Stimulated activated naive B cell treated with anti-CD40 and anti-IgM and Interleukin-4, amounts not matched to agents 10 μg/mL and 1 μg/mL and 100 μg/mL, for 72 hours (primary cell): ENCODE measurements around the gene EVA1A.
A peak's percentile ranks its signal among the peaks of the same experiment; 100 is the strongest.

ENCODE experiments used
- ATAC-seq, 2 donors: fragments of 150-1000 bp; cut with Tn5 transposase; replicated peaks; 2 replicates each; pipeline ENCODE4 v1.10.0; 2021; ENCODE audit warnings: moderate library complexity in 1 of 2
- DNase-seq: peaks from one replicate; pipeline ENCODE4 v3.0.0; 2021
- H3K27ac Mint-ChIP-seq: one replicate; pipeline ENCODE4 v1.8.0; 2022; ENCODE audit warnings: mild to moderate bottlenecking, mixed read lengths
- H3K27me3 Mint-ChIP-seq, 2 donors: one replicate each; pipeline ENCODE4 v1.8.0; 2022; ENCODE audit warnings: mixed read lengths in 2 of 2
- H3K36me3 Mint-ChIP-seq, 2 donors: one replicate each; pipeline ENCODE4 v1.8.0; 2022; ENCODE audit warnings: mixed read lengths in 2 of 2, mild to moderate bottlenecking in 1 of 2
- H3K4me1 Mint-ChIP-seq, 2 donors: one replicate each; pipeline ENCODE4 v1.8.0; 2022; ENCODE audit warnings: mixed read lengths in 2 of 2, mild to moderate bottlenecking in 1 of 2
- H3K4me3 Mint-ChIP-seq, 2 donors: one replicate each; pipeline ENCODE4 v1.8.0; 2022; ENCODE audit warnings: mild to moderate bottlenecking in 2 of 2, mixed read lengths in 2 of 2, moderate library complexity in 1 of 2
- H3K9me3 Mint-ChIP-seq, 2 donors: one replicate each; pipeline ENCODE4 v1.8.0; 2022; ENCODE audit warnings: mixed read lengths in 2 of 2, mild to moderate bottlenecking in 1 of 2

EVA1A gene

DNA sequence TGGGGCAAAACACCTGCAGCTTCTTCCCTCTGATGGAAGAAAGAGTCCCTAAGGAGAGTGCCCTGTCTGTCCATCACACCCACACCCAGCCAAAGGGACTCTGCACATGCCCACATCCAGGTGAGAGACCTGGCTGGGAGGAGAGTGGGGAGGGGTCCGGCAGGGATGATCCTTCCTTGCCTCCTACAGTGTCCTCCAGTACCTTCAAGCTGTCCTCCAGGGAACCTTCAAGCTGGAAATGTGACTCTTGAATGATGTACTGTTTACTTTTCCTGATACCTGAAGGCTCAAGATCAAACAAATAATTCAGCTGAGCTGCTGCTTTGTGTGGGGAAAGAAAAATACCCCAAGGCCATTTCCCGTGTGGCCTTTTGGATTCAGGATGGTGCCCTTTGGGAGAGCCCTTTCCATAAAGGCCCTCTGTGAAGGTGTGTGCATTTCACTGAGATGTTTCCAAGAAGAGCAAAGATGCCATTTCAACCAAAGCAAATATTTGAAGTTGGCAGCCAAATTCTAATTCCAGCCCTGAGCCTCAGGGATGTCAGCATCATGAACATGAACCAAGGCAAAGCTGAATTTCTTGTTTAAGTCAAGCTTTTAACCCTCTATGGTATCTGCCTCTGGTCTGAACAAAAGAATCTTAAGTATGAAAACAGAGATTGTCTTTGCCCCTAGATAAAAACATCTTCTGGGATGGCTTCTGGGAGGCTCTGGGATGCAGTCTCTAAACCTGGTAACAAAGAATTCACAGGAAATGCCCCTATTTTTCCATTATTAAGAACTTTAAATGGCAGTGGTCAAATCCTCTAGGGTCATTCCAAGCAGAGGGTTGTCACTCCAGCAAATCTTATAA, 11.1 kb downstream of the EVA1A start:
- H3K27ac Mint-ChIP-seq: no peak overlapping the region
- H3K9me3 Mint-ChIP-seq: peaks cover 0 to 2% of the 10 kb centered on the region in 2 donors
- ATAC-seq (no peak), DNase-seq (no peak)
- H3K27me3 Mint-ChIP-seq: peaks cover 30 to 38% of the 10 kb centered on the region in 2 donors
- H3K4me3 Mint-ChIP-seq: no peak overlapping the region
- H3K4me1 Mint-ChIP-seq: peaks cover 4 to 18% of the 10 kb centered on the region in 2 donors
- no peaks in the 10 kb centered on the region for H3K36me3 Mint-ChIP-seq

DNA sequence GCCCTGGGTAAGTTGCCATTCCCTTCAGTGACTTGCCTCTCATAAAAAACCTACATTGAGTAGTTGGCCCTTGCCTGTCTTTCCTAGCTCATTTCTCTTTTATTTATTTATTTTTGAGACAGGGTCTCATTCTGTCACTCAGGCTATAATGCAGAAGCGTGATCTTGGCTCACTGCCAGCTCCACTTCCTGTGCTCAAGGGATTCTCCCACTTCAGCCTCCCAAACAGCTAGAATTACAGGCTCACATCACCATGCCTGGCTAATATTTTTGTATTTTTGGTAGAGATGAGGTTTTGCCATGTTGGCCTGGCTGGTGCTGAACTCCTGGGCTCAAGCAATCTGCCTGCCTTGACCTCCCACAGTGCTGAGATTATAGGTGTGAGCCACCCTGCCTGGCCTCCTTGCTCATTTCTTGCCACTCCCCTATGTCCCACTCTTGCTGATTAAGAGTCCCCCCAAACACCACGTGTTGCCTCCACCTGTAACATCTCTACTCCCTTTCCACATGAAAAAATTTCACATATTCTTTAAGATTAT, 12.6 kb downstream of the EVA1A start:
- peak in 1 of 2 donors; percentile 34 for ATAC-seq
- no peak overlapping the region for H3K27ac Mint-ChIP-seq
- H3K9me3 Mint-ChIP-seq: peaks cover 0 to 2% of the 10 kb centered on the region in 2 donors
- peaks cover 24 to 35% of the 10 kb centered on the region in 2 donors for H3K27me3 Mint-ChIP-seq
- H3K4me1 Mint-ChIP-seq: peaks cover 4 to 18% of the 10 kb centered on the region in 2 donors
- no peak for DNase-seq
- no peak overlapping the region for H3K4me3 Mint-ChIP-seq
- no peaks in the 10 kb centered on the region for H3K36me3 Mint-ChIP-seq

DNA sequence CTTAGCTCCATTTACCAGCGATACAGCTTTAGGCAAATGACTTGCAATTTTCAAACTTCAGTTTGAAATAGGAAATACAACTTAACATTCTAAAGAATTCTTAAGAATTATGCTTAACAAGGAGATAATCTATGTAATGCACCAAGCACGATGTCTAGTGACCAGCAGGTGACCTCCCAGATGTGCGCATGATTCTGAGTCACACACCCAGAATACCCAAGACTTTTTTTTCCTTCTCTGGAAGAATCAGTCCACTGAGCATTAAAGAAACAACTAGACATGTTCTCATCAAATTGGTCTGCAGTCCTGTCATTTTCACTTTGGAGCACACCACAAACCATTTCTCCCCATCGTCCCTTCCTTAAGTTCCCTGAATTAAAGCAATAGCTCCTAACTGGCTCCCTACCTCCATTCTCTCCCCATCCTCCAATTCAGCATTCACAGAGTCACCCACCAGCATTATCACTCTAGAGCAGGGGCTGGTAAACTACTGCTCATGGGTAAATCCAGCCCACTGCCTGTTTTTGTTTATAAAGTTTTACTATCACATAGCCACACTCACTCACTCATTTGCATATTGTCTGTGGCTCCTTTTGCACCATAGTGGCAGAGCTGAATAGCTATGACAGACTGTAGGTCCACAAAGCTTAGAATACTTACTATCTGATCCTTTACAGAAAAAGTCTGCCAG, 13.2 kb downstream of the EVA1A start:
- H3K4me1 Mint-ChIP-seq: peaks cover 4 to 18% of the 10 kb centered on the region in 2 donors
- H3K27me3 Mint-ChIP-seq: peaks cover 20 to 32% of the 10 kb centered on the region in 2 donors
- H3K36me3 Mint-ChIP-seq: no peaks in the 10 kb centered on the region
- DNase-seq: no peak
- peaks cover under 1 to 2% of the 10 kb centered on the region in 2 donors for H3K9me3 Mint-ChIP-seq
- no peak overlapping the region for H3K27ac Mint-ChIP-seq
- H3K4me3 Mint-ChIP-seq: peak overlapping the region in 1 of 2 donors; percentile 18
- ATAC-seq: peak; percentile 57 to 76

DNA sequence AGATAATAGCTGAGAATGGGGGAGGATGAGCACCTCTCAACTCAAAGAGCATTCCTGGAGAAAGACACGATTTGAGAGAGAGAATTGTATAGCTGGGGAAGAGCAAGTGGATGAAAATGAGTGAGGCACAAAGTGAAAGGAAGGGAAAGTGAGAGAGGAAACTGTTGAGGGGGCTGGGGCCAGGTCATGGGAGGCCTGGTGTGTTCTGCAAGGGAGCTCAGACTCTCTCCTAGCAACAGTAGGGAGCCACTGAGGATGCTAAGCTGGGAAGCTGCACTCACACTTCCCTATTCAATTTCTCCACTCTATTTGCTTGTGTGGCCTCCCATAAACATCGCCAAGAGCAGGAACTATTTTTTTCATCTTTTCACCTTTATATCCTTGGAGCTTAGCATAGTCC, 14.8 kb downstream of the EVA1A start:
- Mint-ChIP-seq H3K27ac (no peak overlapping the region), H3K36me3 (no peaks in the 10 kb centered on the region), H3K4me1 (peaks cover 4 to 18% of the 10 kb centered on the region in 2 donors), H3K4me3 (no peak overlapping the region), H3K9me3 (peaks cover 3 to 9% of the 10 kb centered on the region in 2 donors), H3K27me3 (peaks cover 8 to 25% of the 10 kb centered on the region in 2 donors)
- ATAC-seq (no peak), DNase-seq (no peak)

DNA sequence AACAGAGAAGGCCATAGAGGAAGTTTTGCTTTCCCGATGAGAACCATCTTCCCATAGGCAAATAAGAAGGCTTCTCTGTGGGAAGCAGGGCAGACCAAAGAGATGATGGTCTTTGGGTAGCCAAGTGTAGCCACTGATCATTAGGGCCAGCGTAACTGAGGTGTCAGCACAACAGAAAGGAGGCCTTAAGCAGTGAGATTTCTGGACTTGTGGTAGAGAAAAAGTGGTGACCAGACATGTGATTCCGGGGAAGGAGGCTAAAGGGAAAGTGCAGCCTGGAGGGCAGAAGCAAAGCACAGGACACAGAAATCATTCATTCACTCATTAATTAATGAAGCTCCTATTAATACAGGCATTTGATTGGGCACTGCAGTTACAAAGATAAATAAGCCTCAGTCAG, 15.4 kb downstream of the EVA1A start:
- no peaks in the 10 kb centered on the region for H3K36me3 Mint-ChIP-seq
- H3K9me3 Mint-ChIP-seq: peaks cover 3 to 9% of the 10 kb centered on the region in 2 donors
- no peak for ATAC-seq
- peaks cover 7 to 23% of the 10 kb centered on the region in 2 donors for H3K27me3 Mint-ChIP-seq
- H3K27ac Mint-ChIP-seq: no peak overlapping the region
- no peak overlapping the region for H3K4me3 Mint-ChIP-seq
- DNase-seq: no peak
- peaks cover 4 to 18% of the 10 kb centered on the region in 2 donors for H3K4me1 Mint-ChIP-seq

DNA sequence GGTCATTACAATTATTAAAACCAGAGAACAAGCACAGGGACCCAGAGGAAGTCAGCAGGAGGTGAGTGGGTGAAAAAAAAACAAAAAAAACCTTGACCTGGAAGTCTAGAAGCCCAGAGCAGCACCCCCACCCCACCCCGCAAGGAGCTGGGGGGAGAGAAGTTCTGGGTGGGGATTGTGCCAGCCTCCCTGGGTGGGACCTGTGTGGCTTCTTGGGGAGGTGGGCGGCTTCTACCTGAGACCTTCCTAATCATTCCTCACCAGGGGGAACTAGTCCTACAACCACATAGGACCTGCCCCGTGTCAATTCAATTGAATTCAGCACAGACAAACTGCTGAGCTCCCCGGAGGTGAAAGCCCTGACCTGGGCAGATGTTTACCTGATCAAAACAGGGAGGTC, 17.3 kb downstream of the EVA1A start:
- ATAC-seq: no peak
- peaks cover 4 to 16% of the 10 kb centered on the region in 2 donors for H3K4me1 Mint-ChIP-seq
- H3K27me3 Mint-ChIP-seq: peaks cover 8 to 23% of the 10 kb centered on the region in 2 donors
- H3K36me3 Mint-ChIP-seq: no peaks in the 10 kb centered on the region
- peaks cover 3 to 13% of the 10 kb centered on the region in 2 donors for H3K9me3 Mint-ChIP-seq
- DNase-seq: no peak
- no peak overlapping the region for H3K27ac Mint-ChIP-seq
- H3K4me3 Mint-ChIP-seq: no peak overlapping the region

DNA sequence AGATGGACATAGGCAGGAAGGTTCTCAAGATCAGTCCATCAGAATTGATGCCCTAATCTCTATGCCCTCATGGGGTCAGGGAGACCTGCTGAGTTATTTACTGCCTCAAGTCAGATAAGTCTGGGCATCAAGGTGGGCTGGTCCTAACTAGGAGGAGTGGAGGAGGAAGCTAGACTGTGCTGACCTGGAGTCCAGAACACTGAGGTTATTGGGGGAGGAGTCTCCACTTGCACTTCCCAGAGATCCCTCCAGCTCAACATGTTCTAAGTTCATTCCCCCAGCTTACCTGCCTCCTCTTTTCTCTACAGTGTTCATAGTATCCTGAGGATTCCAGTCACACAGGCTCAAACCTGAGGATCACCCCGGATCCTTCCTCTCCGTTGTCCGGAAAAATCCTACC, 19.3 kb downstream of the EVA1A start:
- DNase-seq (no peak), ATAC-seq (no peak)
- peaks cover 5 to 20% of the 10 kb centered on the region in 2 donors for H3K9me3 Mint-ChIP-seq
- no peak overlapping the region for H3K27ac Mint-ChIP-seq
- no peaks in the 10 kb centered on the region for H3K36me3 Mint-ChIP-seq
- no peak overlapping the region for H3K4me3 Mint-ChIP-seq
- peaks cover 4 to 18% of the 10 kb centered on the region in 2 donors for H3K27me3 Mint-ChIP-seq
- peaks cover 0 to 4% of the 10 kb centered on the region in 2 donors for H3K4me1 Mint-ChIP-seq

DNA sequence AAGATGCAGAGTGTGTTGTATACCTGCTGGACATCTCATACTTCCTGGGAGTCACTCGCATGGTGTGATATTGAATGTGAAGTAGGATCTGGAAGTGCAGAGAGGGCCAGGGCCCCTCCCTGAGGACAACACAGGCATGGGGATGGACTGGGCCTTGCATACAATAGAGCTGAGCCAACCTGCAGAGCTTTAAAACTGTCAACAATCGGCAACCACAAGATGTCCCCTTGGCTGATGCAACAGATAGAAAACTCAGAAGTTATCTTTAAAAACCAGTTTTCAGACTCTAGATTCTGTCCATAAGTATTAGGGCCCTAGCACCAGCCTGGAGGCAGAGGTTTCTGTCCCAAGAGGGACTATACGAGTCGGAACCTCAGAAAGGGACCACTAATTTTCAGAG, 19.7 kb downstream of the EVA1A start:
- Mint-ChIP-seq H3K36me3 (no peaks in the 10 kb centered on the region), H3K27ac (no peak overlapping the region), H3K9me3 (peaks cover 5 to 20% of the 10 kb centered on the region in 2 donors), H3K4me1 (peaks cover 0 to 4% of the 10 kb centered on the region in 2 donors), H3K4me3 (no peak overlapping the region), H3K27me3 (peaks cover 4 to 18% of the 10 kb centered on the region in 2 donors)
- no peak for DNase-seq
- ATAC-seq: no peak

DNA sequence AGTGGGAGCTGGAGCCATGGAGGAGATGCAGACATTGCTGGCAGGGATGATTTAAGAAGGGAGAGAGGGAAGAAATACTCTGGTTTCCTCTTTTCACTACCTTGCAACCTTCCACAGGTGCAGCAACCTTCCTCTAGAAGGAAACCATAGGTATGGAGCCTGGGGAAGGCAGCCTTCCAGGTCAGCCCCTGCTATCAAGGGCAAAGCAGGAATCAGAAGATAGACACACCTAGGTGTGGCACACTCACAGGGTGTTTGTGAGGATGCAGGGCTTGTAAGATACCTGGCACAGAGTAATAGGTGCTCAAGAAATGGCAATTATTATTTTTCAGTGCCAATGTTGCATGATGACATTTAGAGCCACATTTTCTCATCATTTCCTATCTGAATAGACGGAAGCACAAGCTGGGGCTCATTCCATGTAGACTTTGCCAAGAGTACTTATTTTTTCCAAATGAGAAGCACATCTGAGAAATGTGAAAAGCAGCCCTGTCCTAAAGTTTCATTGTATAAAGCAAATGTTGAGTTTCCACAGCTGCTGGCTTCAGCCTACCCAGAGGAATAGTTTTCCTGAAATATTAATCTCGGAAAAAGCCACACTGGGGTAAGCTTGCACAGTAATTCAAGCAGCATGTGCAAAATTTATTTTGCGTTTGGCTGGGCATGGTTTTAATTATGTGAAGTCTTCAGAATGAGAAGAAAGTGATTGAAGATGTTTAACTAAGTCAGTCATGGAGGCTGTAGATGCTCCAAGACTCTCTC, 20.6 kb downstream of the EVA1A start:
- Mint-ChIP-seq H3K4me3 (no peak overlapping the region), H3K9me3 (peaks cover 6 to 20% of the 10 kb centered on the region in 2 donors), H3K27me3 (peaks cover 4 to 18% of the 10 kb centered on the region in 2 donors), H3K36me3 (no peaks in the 10 kb centered on the region), H3K27ac (no peak overlapping the region), H3K4me1 (no peaks in the 10 kb centered on the region)
- DNase-seq: no peak
- no peak for ATAC-seq

DNA sequence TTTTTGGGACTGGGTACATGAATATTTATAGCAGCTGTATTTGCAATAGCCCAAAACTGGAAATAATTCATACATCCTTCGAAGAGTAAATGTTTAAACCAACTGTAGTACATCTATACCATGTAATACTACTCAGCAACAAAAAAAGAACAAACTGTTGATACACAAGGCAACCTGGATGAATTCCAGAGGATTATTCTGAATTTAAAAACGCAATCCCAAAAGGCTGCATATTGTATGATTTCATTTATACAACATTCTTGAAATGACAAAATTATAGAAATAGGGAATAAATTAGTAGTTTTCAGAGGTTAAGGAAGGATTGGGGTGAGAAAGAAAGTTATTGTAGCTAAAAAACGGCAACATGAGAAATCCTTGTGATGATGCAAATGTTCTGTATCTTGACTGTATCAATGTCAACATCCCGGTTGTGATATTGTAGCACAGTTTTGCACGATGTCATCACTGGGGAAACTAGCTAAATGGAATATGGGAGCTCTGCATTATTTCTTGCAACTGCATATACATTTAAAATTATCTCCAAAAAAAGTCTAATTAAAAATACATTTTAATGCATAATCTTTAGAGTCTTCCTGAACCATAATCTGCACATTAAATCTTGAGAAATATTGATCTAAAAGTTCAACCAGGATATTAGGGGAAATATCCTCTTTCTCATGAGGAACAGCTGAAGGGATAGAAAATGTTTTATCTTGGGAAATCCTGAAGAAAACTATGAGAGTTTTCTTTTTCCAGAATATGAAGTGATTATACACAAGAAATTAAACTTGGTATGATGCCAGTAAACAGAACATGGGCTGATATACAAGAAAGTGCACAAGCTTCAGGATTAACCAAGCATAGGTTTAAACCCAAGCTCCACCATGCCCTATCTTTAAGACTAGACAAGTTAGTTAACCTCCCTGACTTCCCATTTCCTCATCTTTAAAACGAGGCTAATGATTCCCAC, 21.9 kb downstream of the EVA1A start:
- DNase-seq (no peak), ATAC-seq (no peak)
- H3K36me3 Mint-ChIP-seq: no peaks in the 10 kb centered on the region
- no peak overlapping the region for H3K4me3 Mint-ChIP-seq
- no peaks in the 10 kb centered on the region for H3K4me1 Mint-ChIP-seq
- H3K9me3 Mint-ChIP-seq: peaks cover 6 to 20% of the 10 kb centered on the region in 2 donors
- H3K27me3 Mint-ChIP-seq: peaks cover 4 to 25% of the 10 kb centered on the region in 2 donors
- no peak overlapping the region for H3K27ac Mint-ChIP-seq

DNA sequence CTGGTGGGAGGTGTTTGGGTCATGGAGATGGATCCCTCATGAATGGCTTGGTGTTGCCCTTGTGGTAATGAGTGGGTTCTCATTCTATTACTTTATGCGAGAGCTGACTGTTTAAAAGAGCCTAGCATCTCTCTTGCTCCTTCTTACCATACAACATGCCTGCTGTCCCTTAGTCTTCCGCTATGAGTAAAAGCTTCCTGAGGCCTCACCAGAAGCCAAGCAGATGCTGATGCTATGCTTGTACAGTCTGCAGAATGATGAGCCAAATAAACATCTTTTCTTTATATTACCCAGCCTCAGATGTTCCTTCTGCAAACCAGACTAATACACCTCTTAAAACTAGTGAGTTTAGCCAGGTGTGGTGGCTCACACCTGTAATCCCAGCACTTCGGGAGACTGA, 23.1 kb downstream of the EVA1A start:
- Mint-ChIP-seq H3K27ac (no peak overlapping the region), H3K36me3 (no peaks in the 10 kb centered on the region), H3K27me3 (peaks cover 4 to 26% of the 10 kb centered on the region in 2 donors), H3K4me1 (no peaks in the 10 kb centered on the region), H3K9me3 (peaks cover 6 to 20% of the 10 kb centered on the region in 2 donors), H3K4me3 (no peak overlapping the region)
- DNase-seq (no peak), ATAC-seq (no peak)

DNA sequence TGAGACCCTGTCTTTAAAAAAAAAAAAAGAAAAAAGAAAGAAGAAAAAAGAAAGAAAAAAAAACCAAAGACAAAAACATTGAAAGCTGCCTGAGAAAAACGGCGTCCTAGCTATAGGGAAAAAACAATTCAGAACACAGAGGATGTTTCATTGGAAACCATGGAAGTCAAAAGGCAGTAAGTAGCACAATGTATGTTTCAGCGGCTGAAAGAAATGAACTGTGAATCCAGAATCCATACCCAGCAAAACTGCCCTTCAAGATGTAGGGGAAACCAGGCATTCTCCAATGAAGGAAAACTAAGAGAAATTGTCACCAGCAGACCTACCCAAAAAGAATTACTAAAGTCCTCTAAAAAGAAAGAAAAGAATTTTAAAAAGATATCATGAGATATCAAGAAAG, 27.6 kb downstream of the EVA1A start:
- ATAC-seq (no peak), DNase-seq (no peak)
- Mint-ChIP-seq H3K9me3 (peaks cover 5 to 7% of the 10 kb centered on the region in 2 donors), H3K27ac (no peak overlapping the region), H3K4me3 (no peak overlapping the region), H3K27me3 (peaks cover 4 to 32% of the 10 kb centered on the region in 2 donors), H3K4me1 (no peaks in the 10 kb centered on the region), H3K36me3 (no peaks in the 10 kb centered on the region)

DNA sequence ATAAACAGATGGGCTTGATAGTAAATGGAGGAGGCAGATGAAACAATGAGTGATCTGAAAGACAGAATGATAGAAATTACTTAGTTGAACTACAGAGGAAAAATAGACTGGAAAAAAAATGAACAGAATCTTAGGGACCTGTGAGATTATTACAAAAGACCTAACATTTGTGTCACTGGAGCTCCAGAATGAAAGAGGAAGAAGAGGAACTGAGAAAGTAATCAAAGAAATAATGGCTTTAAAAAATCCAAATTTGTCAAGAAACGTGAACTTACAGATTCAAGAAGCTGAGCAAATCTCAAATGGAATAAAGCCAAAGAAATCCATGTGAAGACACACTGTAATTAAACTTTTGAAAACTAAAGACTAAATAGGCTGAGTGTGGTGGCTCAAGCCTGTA, 28.3 kb downstream of the EVA1A start:
- Mint-ChIP-seq H3K36me3 (no peaks in the 10 kb centered on the region), H3K4me1 (no peaks in the 10 kb centered on the region), H3K27me3 (peaks cover 8 to 32% of the 10 kb centered on the region in 2 donors), H3K4me3 (no peak overlapping the region), H3K27ac (no peak overlapping the region), H3K9me3 (peaks cover 4% of the 10 kb centered on the region in 2 donors)
- ATAC-seq (no peak), DNase-seq (no peak)
